Nephron progenitor cell (in vitro differentiated cells): Measurements from ENCODE around the gene MYD88.

Source experiments
- DNase-seq: peaks from one replicate; pipeline ENCODE4 v3.0.0; 2021
- H3K27ac Mint-ChIP-seq: 2 replicates; pipeline ENCODE4 v1.8.0; 2021; ENCODE audit warnings: mild to moderate bottlenecking, moderate library complexity, mixed read lengths
- H3K27me3 Mint-ChIP-seq: 2 replicates; pipeline ENCODE4 v1.8.0; 2021; ENCODE audit warnings: mild to moderate bottlenecking, low read depth, mixed read lengths; ENCODE audit not compliant: poor library complexity
- H3K36me3 Mint-ChIP-seq: 2 replicates; pipeline ENCODE4 v1.8.0; 2021; ENCODE audit warnings: low read depth, mixed read lengths
- H3K4me1 Mint-ChIP-seq: 2 replicates; pipeline ENCODE4 v1.8.0; 2021; ENCODE audit warnings: mixed read lengths
- H3K4me3 Mint-ChIP-seq: 2 replicates; pipeline ENCODE4 v1.8.0; 2021; ENCODE audit warnings: mild to moderate bottlenecking, moderate library complexity, mixed read lengths
- H3K9me3 Mint-ChIP-seq: 2 replicates; pipeline ENCODE4 v1.8.0; 2021; ENCODE audit warnings: mild to moderate bottlenecking, moderate library complexity, mixed read lengths
- TF ChIP-seq, protein P1 (sequence below): fragments of 200-600 bp; sonication (generic); IDR thresholded peaks from 2 replicates; pipeline ENCODE4 v1.5.0; 2021; ENCODE audit warnings: antibody characterized with exemption

The MYD88 gene

DNA sequence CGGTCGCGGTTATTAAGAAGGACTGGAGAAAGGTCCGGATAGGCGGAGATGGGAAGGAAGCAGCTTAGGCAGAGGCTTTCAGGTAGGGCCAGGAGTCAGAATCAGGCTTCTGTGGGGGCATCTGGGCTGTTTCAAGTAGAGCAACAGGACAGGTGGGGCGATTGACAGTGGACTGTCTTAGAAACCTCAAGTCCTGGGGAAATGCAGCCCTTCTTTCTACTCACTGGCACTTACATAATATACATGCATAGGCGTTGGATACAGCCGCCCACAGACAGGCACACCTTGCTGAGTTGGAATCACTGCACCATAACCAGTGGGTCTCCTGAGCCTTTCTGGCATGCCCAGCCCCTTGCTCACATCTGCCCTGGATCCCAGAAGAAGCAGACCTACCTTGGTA is 730 bp downstream of the MYD88 start:
- DNase-seq, result no peak
- H3K36me3 Mint-ChIP-seq, result peaks cover 17% of the 10 kb centered on the region
- peaks cover 17% of the 10 kb centered on the region for H3K27me3 Mint-ChIP-seq
- H3K4me3 Mint-ChIP-seq, result peak overlapping the region; percentile 90
- peaks cover 41% of the 10 kb centered on the region for H3K4me1 Mint-ChIP-seq
- TF ChIP-seq, protein P1, sequence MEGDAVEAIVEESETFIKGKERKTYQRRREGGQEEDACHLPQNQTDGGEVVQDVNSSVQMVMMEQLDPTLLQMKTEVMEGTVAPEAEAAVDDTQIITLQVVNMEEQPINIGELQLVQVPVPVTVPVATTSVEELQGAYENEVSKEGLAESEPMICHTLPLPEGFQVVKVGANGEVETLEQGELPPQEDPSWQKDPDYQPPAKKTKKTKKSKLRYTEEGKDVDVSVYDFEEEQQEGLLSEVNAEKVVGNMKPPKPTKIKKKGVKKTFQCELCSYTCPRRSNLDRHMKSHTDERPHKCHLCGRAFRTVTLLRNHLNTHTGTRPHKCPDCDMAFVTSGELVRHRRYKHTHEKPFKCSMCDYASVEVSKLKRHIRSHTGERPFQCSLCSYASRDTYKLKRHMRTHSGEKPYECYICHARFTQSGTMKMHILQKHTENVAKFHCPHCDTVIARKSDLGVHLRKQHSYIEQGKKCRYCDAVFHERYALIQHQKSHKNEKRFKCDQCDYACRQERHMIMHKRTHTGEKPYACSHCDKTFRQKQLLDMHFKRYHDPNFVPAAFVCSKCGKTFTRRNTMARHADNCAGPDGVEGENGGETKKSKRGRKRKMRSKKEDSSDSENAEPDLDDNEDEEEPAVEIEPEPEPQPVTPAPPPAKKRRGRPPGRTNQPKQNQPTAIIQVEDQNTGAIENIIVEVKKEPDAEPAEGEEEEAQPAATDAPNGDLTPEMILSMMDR, result no peak
- no peaks in the 10 kb centered on the region for H3K9me3 Mint-ChIP-seq
- H3K27ac Mint-ChIP-seq, result no peak overlapping the region

DNA sequence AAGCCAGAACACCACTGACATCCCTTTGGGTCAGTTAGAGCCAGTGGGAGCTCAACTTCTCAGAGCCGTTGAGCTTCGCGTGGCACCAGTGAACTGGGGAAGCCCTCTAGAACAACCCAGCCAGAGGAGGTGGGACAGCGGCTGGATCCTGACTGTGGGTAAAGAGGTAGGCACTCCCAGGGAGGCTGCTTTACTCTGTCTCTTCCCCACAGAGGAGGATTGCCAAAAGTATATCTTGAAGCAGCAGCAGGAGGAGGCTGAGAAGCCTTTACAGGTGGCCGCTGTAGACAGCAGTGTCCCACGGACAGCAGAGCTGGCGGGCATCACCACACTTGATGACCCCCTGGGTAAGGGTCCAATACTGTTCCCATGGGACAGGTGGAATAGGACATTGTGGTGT is 1.2 kb downstream of the MYD88 start:
- TF ChIP-seq, protein P1, result no peak
- peaks cover 14% of the 10 kb centered on the region for H3K36me3 Mint-ChIP-seq
- H3K4me1 Mint-ChIP-seq, result peaks cover 41% of the 10 kb centered on the region
- no peaks in the 10 kb centered on the region for H3K9me3 Mint-ChIP-seq
- no peak overlapping the region for H3K27ac Mint-ChIP-seq
- DNase-seq, result no peak
- peaks cover 17% of the 10 kb centered on the region for H3K27me3 Mint-ChIP-seq
- peak overlapping the region; percentile 90 for H3K4me3 Mint-ChIP-seq

DNA sequence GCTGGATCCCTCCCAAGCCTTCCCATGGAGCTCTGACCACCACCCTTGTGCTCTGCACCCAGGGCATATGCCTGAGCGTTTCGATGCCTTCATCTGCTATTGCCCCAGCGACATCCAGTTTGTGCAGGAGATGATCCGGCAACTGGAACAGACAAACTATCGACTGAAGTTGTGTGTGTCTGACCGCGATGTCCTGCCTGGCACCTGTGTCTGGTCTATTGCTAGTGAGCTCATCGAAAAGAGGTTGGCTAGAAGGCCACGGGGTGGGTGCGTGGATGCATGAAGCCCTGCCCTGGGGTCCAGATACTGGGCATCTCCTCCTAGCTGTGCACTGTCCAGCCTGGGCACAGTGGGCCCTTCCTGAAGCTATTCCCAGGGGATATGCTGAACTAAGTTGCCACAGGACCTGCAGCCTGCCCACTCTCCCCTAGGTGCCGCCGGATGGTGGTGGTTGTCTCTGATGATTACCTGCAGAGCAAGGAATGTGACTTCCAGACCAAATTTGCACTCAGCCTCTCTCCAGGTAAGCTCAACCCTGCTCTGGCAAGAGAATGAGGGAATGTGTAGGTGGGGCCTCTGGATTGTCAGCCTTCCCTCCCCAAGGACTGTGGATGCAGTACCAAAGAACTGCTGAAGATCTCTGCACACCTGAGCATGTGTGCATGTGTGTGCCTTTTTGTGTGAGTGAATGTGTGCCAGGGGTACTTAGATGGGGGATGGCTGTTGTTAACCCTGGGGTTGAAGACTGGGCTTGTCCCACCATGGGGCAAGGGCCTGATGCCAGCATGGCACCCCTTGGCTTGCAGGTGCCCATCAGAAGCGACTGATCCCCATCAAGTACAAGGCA is 2.1 kb downstream of the MYD88 start:
- no peak for DNase-seq
- peak overlapping the region; percentile 90 for H3K4me3 Mint-ChIP-seq
- peaks cover 23% of the 10 kb centered on the region for H3K27me3 Mint-ChIP-seq
- TF ChIP-seq, protein P1, result no peak
- H3K27ac Mint-ChIP-seq, result no peak overlapping the region
- H3K4me1 Mint-ChIP-seq, result peaks cover 34% of the 10 kb centered on the region
- H3K9me3 Mint-ChIP-seq, result peaks cover 4% of the 10 kb centered on the region
- H3K36me3 Mint-ChIP-seq, result peaks cover 14% of the 10 kb centered on the region

DNA sequence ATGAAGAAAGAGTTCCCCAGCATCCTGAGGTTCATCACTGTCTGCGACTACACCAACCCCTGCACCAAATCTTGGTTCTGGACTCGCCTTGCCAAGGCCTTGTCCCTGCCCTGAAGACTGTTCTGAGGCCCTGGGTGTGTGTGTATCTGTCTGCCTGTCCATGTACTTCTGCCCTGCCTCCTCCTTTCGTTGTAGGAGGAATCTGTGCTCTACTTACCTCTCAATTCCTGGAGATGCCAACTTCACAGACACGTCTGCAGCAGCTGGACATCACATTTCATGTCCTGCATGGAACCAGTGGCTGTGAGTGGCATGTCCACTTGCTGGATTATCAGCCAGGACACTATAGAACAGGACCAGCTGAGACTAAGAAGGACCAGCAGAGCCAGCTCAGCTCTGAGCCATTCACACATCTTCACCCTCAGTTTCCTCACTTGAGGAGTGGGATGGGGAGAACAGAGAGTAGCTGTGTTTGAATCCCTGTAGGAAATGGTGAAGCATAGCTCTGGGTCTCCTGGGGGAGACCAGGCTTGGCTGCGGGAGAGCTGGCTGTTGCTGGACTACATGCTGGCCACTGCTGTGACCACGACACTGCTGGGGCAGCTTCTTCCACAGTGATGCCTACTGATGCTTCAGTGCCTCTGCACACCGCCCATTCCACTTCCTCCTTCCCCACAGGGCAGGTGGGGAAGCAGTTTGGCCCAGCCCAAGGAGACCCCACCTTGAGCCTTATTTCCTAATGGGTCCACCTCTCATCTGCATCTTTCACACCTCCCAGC is 2.9 kb downstream of the MYD88 start:
- H3K27ac Mint-ChIP-seq, result no peak overlapping the region
- H3K27me3 Mint-ChIP-seq, result peaks cover 31% of the 10 kb centered on the region
- DNase-seq, result no peak
- H3K36me3 Mint-ChIP-seq, result peaks cover 14% of the 10 kb centered on the region
- H3K4me3 Mint-ChIP-seq, result no peak overlapping the region
- peaks cover 12% of the 10 kb centered on the region for H3K9me3 Mint-ChIP-seq
- H3K4me1 Mint-ChIP-seq, result peaks cover 25% of the 10 kb centered on the region
- TF ChIP-seq, protein P1, result no peak

DNA sequence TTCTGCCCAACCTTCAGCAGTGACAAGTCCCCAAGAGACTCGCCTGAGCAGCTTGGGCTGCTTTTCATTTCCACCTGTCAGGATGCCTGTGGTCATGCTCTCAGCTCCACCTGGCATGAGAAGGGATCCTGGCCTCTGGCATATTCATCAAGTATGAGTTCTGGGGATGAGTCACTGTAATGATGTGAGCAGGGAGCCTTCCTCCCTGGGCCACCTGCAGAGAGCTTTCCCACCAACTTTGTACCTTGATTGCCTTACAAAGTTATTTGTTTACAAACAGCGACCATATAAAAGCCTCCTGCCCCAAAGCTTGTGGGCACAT is 3.5 kb downstream of the MYD88 start:
- Mint-ChIP-seq H3K9me3 (peaks cover 18% of the 10 kb centered on the region), H3K36me3 (peaks cover 14% of the 10 kb centered on the region), H3K4me3 (no peak overlapping the region), H3K27ac (no peak overlapping the region), H3K4me1 (peaks cover 24% of the 10 kb centered on the region), H3K27me3 (peaks cover 35% of the 10 kb centered on the region)
- TF ChIP-seq, protein P1, result no peak
- no peak for DNase-seq
